Raji (cell line): ENCODE measurements around the gene RPL27.
A peak's percentile ranks its signal among the peaks of the same experiment; 100 is the strongest.

Experiments used
- POLR2A ChIP-seq: IDR thresholded peaks from 2 replicates; pipeline ENCODE4 v1.6.1; 2011; ENCODE audit warnings: low read depth, low read length, control low read depth; ENCODE audit not compliant: insufficient read depth

RPL27 gene

DNA sequence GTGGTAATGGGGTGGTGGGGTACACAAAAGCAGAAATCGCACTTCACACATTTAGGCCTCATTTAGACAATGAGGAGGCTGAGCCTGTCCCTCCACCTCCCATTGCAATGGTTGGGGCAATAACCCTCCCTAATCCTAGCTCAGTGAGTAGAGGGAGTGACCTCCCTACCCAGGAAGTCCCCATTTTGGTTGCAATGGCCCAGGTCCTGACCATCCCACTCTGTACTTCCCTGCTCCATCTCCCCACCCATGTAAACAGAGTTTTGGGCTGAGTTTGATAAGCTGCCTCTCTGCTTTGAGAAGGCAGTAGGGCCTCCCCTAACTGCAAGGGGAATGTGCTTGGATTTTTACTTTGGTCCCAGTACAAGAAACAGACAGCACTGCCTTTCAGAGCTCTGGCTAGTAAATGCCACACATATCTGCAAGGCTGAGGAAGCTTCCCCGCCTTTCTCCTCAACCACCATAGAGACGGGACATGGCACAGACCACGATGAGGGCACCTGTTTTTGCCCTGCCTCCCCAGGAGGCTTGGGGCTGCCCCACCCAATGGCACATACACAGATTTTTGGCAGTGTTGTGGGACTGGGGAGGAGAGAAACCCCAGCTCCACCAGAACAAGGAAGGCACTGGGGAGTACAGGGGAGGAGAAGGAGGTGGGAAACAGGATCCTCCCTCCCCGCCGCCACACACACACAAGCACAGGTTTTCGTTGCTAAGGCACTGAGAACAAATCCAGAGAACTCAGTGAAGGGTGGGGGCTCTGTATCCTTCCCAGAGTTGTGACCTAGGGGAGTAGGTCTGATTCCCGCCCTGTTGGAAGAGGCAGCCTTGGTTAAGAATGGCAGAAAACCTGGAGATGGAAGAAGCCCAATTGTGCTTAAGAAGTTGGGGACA, 16.7 kb downstream of the RPL27 start:
- TF ChIP-seq POLR2A, result no peak

GRCh38 chr17:43015579-43015978, 17.4 kb downstream of the RPL27 start:
- TF ChIP-seq POLR2A, result no peak

DNA sequence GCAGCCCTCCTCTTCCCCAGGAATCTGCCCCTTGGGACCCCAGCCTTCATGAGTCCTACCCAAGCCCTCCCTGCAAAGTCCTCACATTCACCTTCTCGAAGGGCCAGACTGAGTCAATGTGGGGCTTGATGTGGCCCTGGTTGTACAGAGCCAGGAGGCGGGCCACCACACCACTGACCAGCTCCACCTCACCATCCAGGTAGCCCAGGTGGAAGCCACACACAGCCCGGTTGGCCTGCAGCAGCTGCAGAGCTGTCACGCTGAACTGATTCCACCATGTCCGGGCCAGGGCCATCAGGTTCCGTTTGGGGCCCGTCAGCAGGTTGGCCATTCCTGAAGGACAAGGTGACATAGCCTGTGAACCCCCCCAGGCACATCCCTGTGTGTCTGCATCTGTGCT, 18.0 kb downstream of the RPL27 start:
- TF ChIP-seq POLR2A, result no peak

DNA sequence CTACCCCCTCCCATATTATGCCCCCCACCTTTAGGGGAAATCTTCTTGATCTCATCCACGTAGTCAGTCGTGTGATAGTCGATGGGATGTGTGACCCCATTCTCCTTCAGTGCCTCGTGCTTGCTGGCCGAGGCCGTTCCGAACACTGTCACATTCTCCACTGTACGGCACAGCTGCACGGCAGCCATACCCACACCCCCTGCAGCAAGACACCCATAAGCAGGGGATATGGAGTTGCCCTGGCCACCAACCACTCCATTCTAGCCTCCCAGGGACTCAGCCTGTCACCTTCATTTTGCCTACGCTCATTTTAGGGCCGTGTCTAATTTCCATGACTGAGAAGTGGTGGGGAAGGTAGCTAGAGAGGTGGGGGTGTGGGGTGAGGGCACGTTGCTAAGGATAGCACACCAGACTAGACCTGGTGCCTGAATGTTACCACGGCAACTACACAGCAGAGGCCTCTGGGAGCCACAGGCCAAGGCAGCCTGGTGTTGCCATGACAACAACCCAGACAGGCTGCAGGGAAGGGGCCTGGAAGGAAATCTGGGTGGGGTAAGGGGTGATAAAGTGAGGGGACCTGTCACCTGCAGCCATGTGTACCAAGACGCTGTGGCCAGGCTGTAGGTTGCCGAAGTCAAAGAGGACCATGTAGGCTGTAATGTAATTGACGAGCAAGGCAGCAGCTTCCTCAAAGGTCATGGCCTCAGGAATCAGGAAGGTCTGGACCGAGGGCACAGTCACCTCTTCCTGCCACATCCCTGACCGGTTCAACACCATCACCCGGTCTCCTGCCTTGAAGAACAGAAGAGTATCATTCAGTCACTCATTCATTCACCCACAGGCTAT, 20.0 kb downstream of the RPL27 start:
- no peak for TF ChIP-seq POLR2A

GRCh38 chr17:43018932-43019331, 20.7 kb downstream of the RPL27 start:
- TF ChIP-seq POLR2A, result no peak

GRCh38 chr17:43019418-43019817, 21.2 kb downstream of the RPL27 start:
- TF ChIP-seq POLR2A, result no peak

DNA sequence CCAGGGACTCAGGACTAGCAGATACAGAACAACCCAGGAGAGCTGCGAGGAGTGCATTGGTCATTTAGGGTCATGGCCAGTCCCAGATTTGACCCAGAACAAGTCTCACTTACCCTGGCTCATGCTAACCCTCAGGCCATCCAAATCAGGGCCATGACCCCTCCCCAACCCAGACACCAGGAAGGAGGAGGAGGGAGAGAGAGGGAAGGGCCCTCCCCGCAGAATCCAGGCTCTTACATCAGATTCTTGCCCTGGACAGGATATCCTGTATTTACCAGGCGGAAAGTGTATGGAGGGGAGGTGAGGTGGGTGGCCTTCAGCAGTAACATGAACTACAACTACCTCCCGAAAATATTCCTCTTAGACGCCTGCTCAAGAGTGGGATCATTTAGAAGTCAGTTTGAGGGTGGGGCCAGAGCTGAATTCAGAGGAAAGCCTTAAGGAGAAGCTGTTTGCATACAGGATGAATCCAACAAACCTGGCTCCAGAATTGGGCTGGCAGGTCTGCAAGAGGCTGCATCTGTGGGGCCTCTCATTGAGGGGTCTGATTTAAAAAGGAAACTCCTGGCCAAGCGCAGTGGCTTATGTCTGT, 21.9 kb downstream of the RPL27 start:
- no peak for TF ChIP-seq POLR2A

- TF ChIP-seq POLR2A, result no peak
Measured at GRCh38 chr17:43020789-43021740, 22.8 kb downstream of the RPL27 start.

DNA sequence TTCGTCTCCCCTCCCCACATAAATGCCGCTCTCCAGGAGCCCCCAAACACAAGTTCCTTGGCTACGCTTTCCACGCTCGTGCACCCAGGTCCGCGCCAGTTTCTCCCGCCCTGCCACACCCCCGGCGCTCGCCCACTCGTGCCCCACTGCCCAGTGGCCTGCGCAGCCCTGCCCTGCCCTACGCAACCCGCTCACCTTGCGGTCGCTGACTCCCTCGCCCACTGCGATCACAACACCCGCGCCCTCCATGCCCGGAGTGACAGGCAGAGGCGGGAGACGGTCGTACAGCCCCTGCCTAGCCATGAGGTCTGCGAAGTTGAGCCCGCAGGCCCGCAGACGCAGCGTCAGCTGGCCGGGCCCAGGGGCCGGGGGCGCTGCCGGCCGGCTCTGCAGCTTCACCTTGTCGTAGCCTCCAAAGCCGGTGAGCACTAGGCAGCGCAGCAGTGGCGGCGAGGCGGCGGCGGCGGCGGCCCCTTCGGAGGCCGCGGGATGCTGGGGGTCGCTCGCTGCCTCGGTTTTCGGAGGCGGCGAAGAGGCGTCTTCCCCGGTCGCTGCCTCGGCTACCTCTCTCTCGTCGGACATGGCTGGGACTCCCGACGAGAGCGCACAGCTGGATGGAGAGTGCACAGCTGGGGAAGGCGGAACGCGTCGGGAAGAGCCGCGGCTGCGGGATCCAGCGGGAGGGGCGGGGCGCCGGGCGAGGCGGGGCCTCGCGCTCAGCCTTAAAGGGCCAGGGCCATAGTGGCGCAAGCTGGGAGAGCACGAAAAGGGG, 23.7 kb downstream of the RPL27 start, which contains the start of gene VAT1:
VAT1 (minus strand) TSS at position 645 of the 772 bp plus-strand sequence; CDS start at position 582, 63 bp downstream.
- TF ChIP-seq POLR2A, result 0 out of 2 replicates have a peak, but pooled peaks have one; percentile 17

GRCh38 chr17:43024407-43025289, 26.4 kb downstream of the RPL27 start, which contains the start of gene RND2:
Gene RND2, plus strand, starts transcription at chr17:43025231. Its CDS starts 117 bp downstream, at chr17:43025348.
- no peak for TF ChIP-seq POLR2A

- TF ChIP-seq POLR2A, result no peak
Measured at GRCh38 chr17:43025290-43025657, 27.1 kb downstream of the RPL27 start.

GRCh38 chr17:43025766-43026537, 27.7 kb downstream of the RPL27 start:
- no peak for TF ChIP-seq POLR2A
